ENCODE data around the gene IL34.

The IL34 gene

GRCh38 chr16:70701036-70701435, 54.7 kb downstream of the IL34 start:
- Histone ChIP-seq H3K27me3 (ENCODE audit: control insufficient read depth, insufficient read depth, low read length) (no peaks in the 10 kb centered on the region), H3K9ac (ENCODE audit: low read length) (no peak overlapping the region), H3K4me1 (ENCODE audit: control insufficient read depth, insufficient read depth, low read length) (peaks cover 55% of the 10 kb centered on the region), H3K9me3 (ENCODE audit: control insufficient read depth, insufficient read depth, low read depth, low read length) (no peaks in the 10 kb centered on the region), H3K27ac (ENCODE audit: low read depth, low read length) (no peak overlapping the region), H3K4me3 (ENCODE audit: low read depth, low read length) (no peak overlapping the region), H3K36me3 (ENCODE audit: control insufficient read depth, insufficient read depth, low read length) (0 out of 2 replicates have a peak, but pooled peaks cover 4% of the 10 kb centered on the region)

DNA sequence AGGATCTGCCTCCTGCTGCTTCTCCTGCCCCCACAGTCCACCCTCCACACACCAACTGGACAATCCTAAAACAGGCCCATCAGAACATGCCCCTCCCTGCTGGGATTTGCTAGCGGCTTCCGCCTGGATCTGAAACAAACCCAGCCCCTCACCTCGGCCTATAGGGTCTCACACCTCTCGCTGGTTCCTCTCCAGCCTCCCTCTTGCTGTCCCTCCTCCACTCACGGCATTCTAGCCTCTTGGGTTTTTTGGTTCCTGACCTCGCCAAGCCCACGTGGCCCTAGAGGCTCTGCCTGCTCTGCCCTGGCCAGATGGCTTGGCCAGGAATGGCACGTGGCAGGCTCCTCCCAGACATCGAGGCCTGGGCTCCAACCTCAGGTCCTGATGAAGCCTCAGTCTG, 55.2 kb downstream of the IL34 start:
- Histone ChIP-seq H3K27ac (ENCODE audit: low read depth, low read length) (no peak overlapping the region), H3K4me3 (ENCODE audit: low read depth, low read length) (no peak overlapping the region), H3K27me3 (ENCODE audit: control insufficient read depth, insufficient read depth, low read length) (no peaks in the 10 kb centered on the region), H3K36me3 (ENCODE audit: control insufficient read depth, insufficient read depth, low read length) (0 out of 2 replicates have a peak, but pooled peaks cover 4% of the 10 kb centered on the region), H3K9ac (ENCODE audit: low read length) (no peak overlapping the region), H3K4me1 (ENCODE audit: control insufficient read depth, insufficient read depth, low read length) (peaks cover 52% of the 10 kb centered on the region), H3K9me3 (ENCODE audit: control insufficient read depth, insufficient read depth, low read depth, low read length) (no peaks in the 10 kb centered on the region)

- no peak overlapping the region; the same call in 1 of the 2 replicates for H3K27ac ChIP-seq (ENCODE audit: low read depth, low read length)
- no peak overlapping the region for H3K4me3 ChIP-seq (ENCODE audit: low read depth, low read length)
- no peak overlapping the region for H3K9ac ChIP-seq (ENCODE audit: low read length)
- H3K36me3 ChIP-seq (ENCODE audit: control insufficient read depth, insufficient read depth, low read length): 0 out of 2 replicates have a peak, but pooled peaks cover 4% of the 10 kb centered on the region
- H3K9me3 ChIP-seq (ENCODE audit: control insufficient read depth, insufficient read depth, low read depth, low read length): no peaks in the 10 kb centered on the region
- peaks cover 48% of the 10 kb centered on the region for H3K4me1 ChIP-seq (ENCODE audit: control insufficient read depth, insufficient read depth, low read length)
- H3K27me3 ChIP-seq (ENCODE audit: control insufficient read depth, insufficient read depth, low read length): no peaks in the 10 kb centered on the region
These were observed 55.6 kb downstream of the IL34 start for GRCh38 chr16:70701998-70702397.

- Histone ChIP-seq H3K36me3 (ENCODE audit: control insufficient read depth, insufficient read depth, low read length) (0 out of 2 replicates have a peak, but pooled peaks cover 4% of the 10 kb centered on the region), H3K27me3 (ENCODE audit: control insufficient read depth, insufficient read depth, low read length) (no peaks in the 10 kb centered on the region), H3K4me3 (ENCODE audit: low read depth, low read length) (no peak overlapping the region), H3K9me3 (ENCODE audit: control insufficient read depth, insufficient read depth, low read depth, low read length) (no peaks in the 10 kb centered on the region), H3K27ac (ENCODE audit: low read depth, low read length) (no peak overlapping the region), H3K4me1 (ENCODE audit: control insufficient read depth, insufficient read depth, low read length) (peaks cover 46% of the 10 kb centered on the region), H3K9ac (ENCODE audit: low read length) (no peak overlapping the region)
These were observed 56.3 kb downstream of the IL34 start for GRCh38 chr16:70702624-70703023.

DNA sequence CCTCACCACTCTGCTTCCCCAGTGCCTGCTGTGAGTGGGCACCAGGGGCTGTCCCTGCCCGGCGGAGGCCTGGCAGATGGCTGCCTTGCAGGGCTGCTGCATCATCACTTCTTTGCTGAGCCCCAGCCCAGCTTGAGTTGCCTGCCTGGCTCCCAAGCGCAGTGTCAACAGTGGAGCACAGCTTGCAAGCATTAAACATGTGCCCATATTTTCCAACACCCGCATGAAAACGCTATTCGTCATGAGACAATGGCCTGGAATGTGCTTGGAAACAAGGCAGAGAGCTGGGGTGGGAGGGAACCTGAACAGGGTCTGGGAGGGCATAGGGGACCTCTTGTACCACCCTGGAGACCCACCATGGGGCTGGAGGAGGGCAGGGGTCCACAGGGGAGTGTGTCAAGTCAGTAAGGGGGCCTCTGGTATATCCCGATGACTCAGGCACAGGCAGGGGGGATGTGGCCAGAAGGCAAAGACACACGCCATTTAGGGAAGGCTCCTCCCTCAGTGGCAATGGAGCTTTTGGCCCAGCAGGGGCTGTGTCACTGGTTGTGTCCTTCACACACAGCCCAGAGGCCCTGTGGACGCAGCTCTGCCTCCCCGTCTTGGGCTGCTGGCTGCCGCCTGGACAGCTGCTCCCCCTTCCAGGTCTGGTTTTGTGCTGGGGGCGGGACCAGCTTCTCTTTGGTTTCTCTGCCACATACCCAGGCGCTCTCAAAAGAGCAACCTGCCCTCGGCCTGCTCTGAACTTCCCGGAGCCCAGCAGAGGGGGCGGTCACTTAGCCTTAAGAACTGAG, 56.9 kb downstream of the IL34 start:
- H3K4me3 ChIP-seq (ENCODE audit: low read depth, low read length): no peak overlapping the region
- no peak overlapping the region for H3K9ac ChIP-seq (ENCODE audit: low read length)
- peaks cover 49% of the 10 kb centered on the region for H3K4me1 ChIP-seq (ENCODE audit: control insufficient read depth, insufficient read depth, low read length)
- H3K27me3 ChIP-seq (ENCODE audit: control insufficient read depth, insufficient read depth, low read length): no peaks in the 10 kb centered on the region
- no peak overlapping the region for H3K27ac ChIP-seq (ENCODE audit: low read depth, low read length)
- no peaks in the 10 kb centered on the region for H3K9me3 ChIP-seq (ENCODE audit: control insufficient read depth, insufficient read depth, low read depth, low read length)
- 0 out of 2 replicates have a peak, but pooled peaks cover under 1% of the 10 kb centered on the region for H3K36me3 ChIP-seq (ENCODE audit: control insufficient read depth, insufficient read depth, low read length)

DNA sequence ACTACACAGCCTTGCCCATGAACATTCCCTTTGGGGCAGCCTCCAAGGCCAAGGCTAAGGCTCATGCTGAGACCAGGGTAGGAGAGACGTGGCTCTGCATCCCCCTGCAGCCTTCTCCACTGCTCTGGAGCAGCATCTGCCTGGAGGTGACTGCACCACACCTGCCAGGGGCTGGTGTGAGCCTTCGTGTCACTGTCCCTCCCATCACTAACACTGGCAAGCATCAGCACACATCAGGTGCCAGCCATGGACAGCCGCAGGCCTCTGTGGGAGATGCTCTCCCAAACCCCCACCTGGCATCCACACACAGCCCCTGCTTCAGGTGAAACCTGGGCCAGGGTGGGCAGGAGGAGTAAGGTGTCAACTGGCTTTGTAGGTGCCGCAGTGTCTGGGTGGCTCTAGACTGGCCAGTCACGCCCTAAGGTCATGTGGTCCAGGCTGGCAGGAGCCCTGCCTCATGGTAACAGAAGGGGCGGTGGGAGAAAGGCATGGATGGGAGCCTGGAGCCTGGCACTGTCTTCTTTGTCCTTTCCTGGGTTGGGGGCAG, 57.5 kb downstream of the IL34 start:
- Histone ChIP-seq H3K36me3 (ENCODE audit: control insufficient read depth, insufficient read depth, low read length) (no peaks in the 10 kb centered on the region), H3K27ac (ENCODE audit: low read depth, low read length) (no peak overlapping the region), H3K4me3 (ENCODE audit: low read depth, low read length) (no peak overlapping the region), H3K9me3 (ENCODE audit: control insufficient read depth, insufficient read depth, low read depth, low read length) (no peaks in the 10 kb centered on the region), H3K4me1 (ENCODE audit: control insufficient read depth, insufficient read depth, low read length) (peaks cover 56% of the 10 kb centered on the region), H3K27me3 (ENCODE audit: control insufficient read depth, insufficient read depth, low read length) (no peaks in the 10 kb centered on the region), H3K9ac (ENCODE audit: low read length) (no peak overlapping the region)

DNA sequence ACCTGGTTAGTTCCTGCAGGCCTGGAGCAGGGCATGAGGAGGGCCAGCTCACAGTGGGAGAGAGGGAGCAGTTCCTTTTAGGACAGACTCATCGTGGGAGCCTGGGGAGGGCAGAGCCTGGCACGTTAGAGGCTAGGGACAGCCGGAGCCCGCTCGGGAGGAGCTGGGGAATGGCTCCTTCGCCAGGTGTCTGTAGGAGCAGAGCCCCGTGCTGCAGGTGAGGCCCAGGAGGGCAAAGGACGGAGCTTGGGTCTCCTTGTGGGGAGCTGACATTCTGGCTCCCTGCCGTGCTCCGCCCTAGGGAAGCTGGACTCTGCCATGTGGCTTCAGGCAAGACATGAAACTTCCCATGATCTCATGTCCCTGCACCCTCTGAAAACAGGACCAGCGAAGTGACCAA, 58.2 kb downstream of the IL34 start:
- H3K27me3 ChIP-seq (ENCODE audit: control insufficient read depth, insufficient read depth, low read length): no peaks in the 10 kb centered on the region
- no peaks in the 10 kb centered on the region for H3K36me3 ChIP-seq (ENCODE audit: control insufficient read depth, insufficient read depth, low read length)
- no peak overlapping the region for H3K9ac ChIP-seq (ENCODE audit: low read length)
- no peak overlapping the region for H3K4me3 ChIP-seq (ENCODE audit: low read depth, low read length)
- H3K4me1 ChIP-seq (ENCODE audit: control insufficient read depth, insufficient read depth, low read length): peaks cover 57% of the 10 kb centered on the region
- no peak overlapping the region for H3K27ac ChIP-seq (ENCODE audit: low read depth, low read length)
- no peaks in the 10 kb centered on the region for H3K9me3 ChIP-seq (ENCODE audit: control insufficient read depth, insufficient read depth, low read depth, low read length)

DNA sequence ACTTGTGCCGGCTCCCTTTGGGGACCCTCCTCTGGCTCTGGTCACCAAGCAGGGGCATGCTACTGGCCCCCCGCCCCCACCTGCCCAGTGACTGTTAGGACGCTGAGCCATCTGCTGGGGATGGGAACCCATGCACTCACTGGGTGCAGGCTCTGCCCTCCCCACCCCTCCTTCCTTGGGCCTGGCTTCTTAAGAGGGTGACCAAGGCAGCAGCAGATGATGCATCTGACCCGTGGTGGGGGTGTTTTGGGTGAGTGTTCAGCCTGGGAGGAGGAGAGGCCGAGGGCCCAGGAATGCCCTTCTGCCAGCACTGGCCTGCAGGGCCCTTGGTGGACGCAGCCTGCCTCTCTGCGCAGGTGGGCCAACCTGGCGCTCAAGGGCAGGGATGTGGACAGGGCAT, 58.7 kb downstream of the IL34 start:
- Histone ChIP-seq H3K27me3 (ENCODE audit: control insufficient read depth, insufficient read depth, low read length) (no peaks in the 10 kb centered on the region), H3K4me1 (ENCODE audit: control insufficient read depth, insufficient read depth, low read length) (peaks cover 53% of the 10 kb centered on the region), H3K4me3 (ENCODE audit: low read depth, low read length) (no peak overlapping the region), H3K36me3 (ENCODE audit: control insufficient read depth, insufficient read depth, low read length) (no peaks in the 10 kb centered on the region), H3K27ac (ENCODE audit: low read depth, low read length) (no peak overlapping the region), H3K9me3 (ENCODE audit: control insufficient read depth, insufficient read depth, low read depth, low read length) (no peaks in the 10 kb centered on the region), H3K9ac (ENCODE audit: low read length) (no peak overlapping the region)

DNA sequence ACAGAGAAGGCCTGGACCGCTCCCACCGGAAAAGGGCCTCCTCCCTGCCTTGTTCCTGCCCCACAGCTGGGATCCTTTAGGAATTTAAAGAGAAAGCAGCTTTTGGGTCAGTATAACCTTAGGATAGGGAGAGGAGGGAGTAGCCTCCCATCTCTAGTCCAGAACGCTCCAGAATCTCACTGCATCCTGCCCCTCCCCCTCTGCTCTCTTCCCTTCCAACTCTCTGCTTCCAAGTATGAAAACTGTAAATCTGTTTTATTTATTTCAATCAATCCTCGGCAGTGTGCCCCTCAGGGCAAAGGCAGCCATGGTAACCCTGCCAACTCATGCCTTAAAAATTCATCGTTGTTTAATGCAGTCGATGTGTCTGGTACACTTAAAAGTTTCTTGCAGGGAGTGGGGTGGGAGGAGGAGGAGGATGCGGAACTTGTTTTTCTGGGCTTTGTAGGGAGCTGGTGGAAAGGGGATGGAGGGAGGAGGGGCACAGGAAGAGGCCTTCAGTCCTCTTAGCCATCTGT, 60.6 kb downstream of the IL34 start:
- Histone ChIP-seq H3K9ac (ENCODE audit: low read length) (no peak overlapping the region), H3K27me3 (ENCODE audit: control insufficient read depth, insufficient read depth, low read length) (no peaks in the 10 kb centered on the region), H3K9me3 (ENCODE audit: control insufficient read depth, insufficient read depth, low read depth, low read length) (no peaks in the 10 kb centered on the region), H3K27ac (ENCODE audit: low read depth, low read length) (no peak overlapping the region), H3K36me3 (ENCODE audit: control insufficient read depth, insufficient read depth, low read length) (no peaks in the 10 kb centered on the region), H3K4me1 (ENCODE audit: control insufficient read depth, insufficient read depth, low read length) (peaks cover 49% of the 10 kb centered on the region), H3K4me3 (ENCODE audit: low read depth, low read length) (no peak overlapping the region)

GRCh38 chr16:70708366-70709246, 62.2 kb downstream of the IL34 start:
- Histone ChIP-seq H3K4me1 (ENCODE audit: control insufficient read depth, insufficient read depth, low read length) (peaks cover 48% of the 10 kb centered on the region), H3K9me3 (ENCODE audit: control insufficient read depth, insufficient read depth, low read depth, low read length) (no peaks in the 10 kb centered on the region), H3K27me3 (ENCODE audit: control insufficient read depth, insufficient read depth, low read length) (no peaks in the 10 kb centered on the region), H3K9ac (ENCODE audit: low read length) (no peak overlapping the region), H3K4me3 (ENCODE audit: low read depth, low read length) (no peak overlapping the region), H3K27ac (ENCODE audit: low read depth, low read length) (no peak overlapping the region), H3K36me3 (ENCODE audit: control insufficient read depth, insufficient read depth, low read length) (no peaks in the 10 kb centered on the region)

Measured in HUES6 (cell line).